Sigmoid colon (tissue), 7 donors: ENCODE results near the gene RAB7B. TPM values are rescaled to one million over a fixed set of nuclear protein-coding genes. Genes with fewer than 3 reads are reported as not detected.

Experiments used
- DNase-seq: peaks from one replicate; pipeline ENCODE4 v3.0.0-alpha.2; 2019
- H3K27ac ChIP-seq, 4 donors: fragments of 200-600 bp; sonication (generic); one replicate each; pipeline ENCODE4 v1.5.1; 2016 to 2019; ENCODE audit warnings: mild to moderate bottlenecking in 1 of 4
- H3K27me3 ChIP-seq, 3 donors: fragments of 200-600 bp; sonication (generic); one replicate each; pipeline ENCODE4 v1.5.1; 2019; ENCODE audit warnings: mild to moderate bottlenecking in 1 of 3
- H3K36me3 ChIP-seq, 4 donors: fragments of 200-600 bp; sonication (generic); one replicate each; pipeline ENCODE4 v1.5.1; 2016 to 2019
- H3K4me1 ChIP-seq, 4 donors: fragments of 200-600 bp; sonication (generic); one replicate each; pipeline ENCODE4 v1.5.1; 2017 to 2019
- H3K4me3 ChIP-seq, 4 donors: fragments of 200-600 bp; sonication (generic); one replicate each; pipeline ENCODE4 v1.5.1; 2017 to 2019; ENCODE audit warnings: mild to moderate bottlenecking in 2 of 4, moderate library complexity in 1 of 4
- H3K9me3 ChIP-seq, 4 donors: fragments of 200-600 bp in 3 of 4; sonication (generic) in 3 of 4; one replicate each; pipeline versions ENCODE4 v1.5.1 to v1.6.1; 2013 to 2019
- CTCF ChIP-seq, 4 experiments: fragments of 450-650 bp in 3 of 4; fragments of 200-600 bp in 1 of 4; IDR thresholded peaks; one replicate each; pipeline ENCODE4 v1.5.1; 2016 to 2019; ENCODE audit warnings: antibody characterized with exemption in 4 of 4, mild to moderate bottlenecking in 3 of 4, moderate library complexity in 2 of 4
- EP300 ChIP-seq, 4 donors: sonication (generic); formaldehyde crosslinking; IDR thresholded peaks; one replicate each; pipeline ENCODE4 v1.6.1; 2017; ENCODE audit warnings: antibody characterized with exemption in 4 of 4
- POLR2A ChIP-seq, 2 donors: fragments of 450-650 bp; IDR thresholded peaks; one replicate each; pipeline ENCODE4 v1.6.1; 2016; ENCODE audit warnings: antibody characterized with exemption in 2 of 2, mild to moderate bottlenecking in 2 of 2, moderate library complexity in 2 of 2
- POLR2AphosphoS5 ChIP-seq, 4 donors: sonication (generic); formaldehyde crosslinking; IDR thresholded peaks; one replicate each; pipeline ENCODE4 v1.6.1; 2017; ENCODE audit warnings: antibody characterized with exemption in 4 of 4
- WGBS, 2 donors: extraction: QIAGEN DNeasy Blood & Tissue Kit; methylation state at CpG; one replicate each; pipeline ENCODE4 v1.1.7; 2013; 5-methylcytosine and 5-hydroxymethylcytosine counted together
- intact Hi-C: fragments of 100-400 bp; cut with DNase I; formaldehyde crosslinking; loops from one replicate; pipeline ENCODE4 v1.15.1; 2023
- polyA plus RNA-seq, 3 donors: library from polyadenylated mRNA; stranded (reverse); fragments of 200-250 nt; gene quantifications; one replicate each; pipeline ENCODE4 v1.2.3, GENCODE V29; 2013
- total RNA-seq, 4 donors: library from RNA; depleted of rRNA; stranded (reverse); fragments of >200 nt; gene quantifications; one replicate each; pipeline ENCODE4 v1.1.0, GENCODE V29; 2016
- donor health status: healthy with polysubstance abuse.
- donor health status: Bipolar disorder and iron deficiency.
- donor health status: healthy.

Gene RAB7B
- total and polyA plus RNA-seq, 7 donors: 0.27 to 5.3 (median 1.8) TPM

DNA sequence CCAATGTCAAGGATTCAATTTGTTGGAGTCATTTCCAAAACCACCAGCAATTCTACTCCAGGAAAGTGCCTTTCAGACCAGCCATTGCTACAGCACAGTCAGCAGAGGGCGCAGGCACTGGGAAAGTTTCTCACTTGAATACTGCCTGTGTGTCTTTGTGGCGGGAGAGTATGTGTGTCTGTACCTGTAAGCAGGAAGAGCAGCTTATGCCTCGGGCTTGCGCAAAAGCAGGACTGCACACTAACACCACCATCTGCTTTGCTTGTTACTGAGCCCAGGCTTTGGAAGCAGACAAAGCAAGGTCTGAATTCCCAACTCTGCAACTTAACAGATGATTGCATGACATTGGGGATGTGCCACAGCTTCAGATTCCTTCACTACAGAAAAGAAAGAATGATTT is 27.5 kb upstream of the RAB7B start:
- no peak overlapping the region for H3K27ac ChIP-seq
- intact Hi-C loops: loop anchor here (1.0 kb wide), 1 partner anchor 76 kb away; no protein-coding TSS in a partner anchor
- H3K4me1 ChIP-seq: no peaks in the 10 kb centered on the region
- H3K9me3 ChIP-seq: no peaks in the 10 kb centered on the region
- no peak overlapping the region for H3K4me3 ChIP-seq
- peaks cover 0 to 5% (median 0%) of the 10 kb centered on the region in 3 donors for H3K27me3 ChIP-seq
- DNase-seq: peak; percentile 73
- 3 to 7% methylated on average over 4 of the region's 4 CpGs for WGBS, 2 donors
- TF ChIP-seq POLR2A (IDR thresholded peaks at IDR 0.05): no peak
- TF ChIP-seq EP300 (IDR thresholded peaks at IDR 0.05): no peak
- TF ChIP-seq POLR2AphosphoS5 (IDR thresholded peaks at IDR 0.05): no peak
- peak in 3 of 4 experiments; percentile 54 to 62 (median 57) for TF ChIP-seq CTCF (IDR thresholded peaks at IDR 0.05)
- H3K36me3 ChIP-seq: no peaks in the 10 kb centered on the region

GRCh38 chr1:206030191-206030590 is 27.0 kb upstream of the RAB7B start:
- peaks cover 0 to 5% (median 0%) of the 10 kb centered on the region in 3 donors for H3K27me3 ChIP-seq
- H3K4me1 ChIP-seq: peaks cover 0 to under 1% (median 0%) of the 10 kb centered on the region in 4 donors
- TF ChIP-seq EP300 (IDR thresholded peaks at IDR 0.05): no peak
- TF ChIP-seq POLR2AphosphoS5 (IDR thresholded peaks at IDR 0.05): no peak
- TF ChIP-seq CTCF (IDR thresholded peaks at IDR 0.05): no peak
- TF ChIP-seq POLR2A (IDR thresholded peaks at IDR 0.05): no peak
- no peak overlapping the region for H3K27ac ChIP-seq
- intact Hi-C loops: loop anchor here (1.0 kb wide), 1 partner anchor 76 kb away; no protein-coding TSS in a partner anchor
- no peak overlapping the region for H3K4me3 ChIP-seq
- no peaks in the 10 kb centered on the region for H3K9me3 ChIP-seq
- WGBS, 2 donors: 58 to 74% methylated on average over 4 of the region's 4 CpGs
- H3K36me3 ChIP-seq: no peaks in the 10 kb centered on the region
- no peak for DNase-seq

GRCh38 chr1:206029484-206029883 is 26.3 kb upstream of the RAB7B start:
- TF ChIP-seq POLR2A (IDR thresholded peaks at IDR 0.05) (no peak), POLR2AphosphoS5 (IDR thresholded peaks at IDR 0.05) (peak in 1 of 4 donors; percentile 16)
- Histone ChIP-seq H3K27ac (no peak overlapping the region), H3K4me1 (peaks cover 0 to 4% (median 0%) of the 10 kb centered on the region in 4 donors), H3K36me3 (no peaks in the 10 kb centered on the region), H3K9me3 (no peaks in the 10 kb centered on the region), H3K4me3 (no peak overlapping the region), H3K27me3 (peaks cover 0 to 5% (median 0%) of the 10 kb centered on the region in 3 donors)
- peak; percentile 73 for DNase-seq
- WGBS, 2 donors: 84% methylated on average over 4 of the region's 4 CpGs
- intact Hi-C loops: no loop called here

DNA sequence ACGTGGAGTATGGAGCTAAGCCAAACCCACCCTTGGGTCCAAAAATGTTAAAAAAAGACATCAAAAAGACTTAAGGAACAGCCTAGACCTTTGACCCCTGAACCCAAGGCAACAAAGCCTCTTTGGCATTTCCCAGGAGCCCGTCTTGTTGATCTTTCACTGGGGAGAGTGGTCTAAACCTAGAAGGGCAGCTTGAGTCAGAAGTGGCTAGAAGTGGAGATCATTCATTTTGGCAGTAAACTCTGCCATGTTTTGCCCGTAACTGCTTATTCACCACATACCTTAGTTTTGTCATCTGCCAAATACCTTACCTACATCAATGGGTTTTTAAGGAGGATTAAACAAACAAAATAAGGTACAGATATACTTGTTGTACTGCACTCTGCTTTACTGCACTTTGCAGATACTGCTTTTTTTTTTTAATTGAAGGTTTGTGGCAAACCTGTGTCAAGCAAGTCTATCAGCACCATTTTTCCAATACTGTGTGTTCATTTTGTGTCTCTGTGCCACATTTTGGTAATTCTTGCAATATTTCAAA is 22.2 kb upstream of the RAB7B start:
- WGBS, 2 donors: 77 to 83% methylated on average over 3 of the region's 3 CpGs
- DNase-seq: no peak
- Histone ChIP-seq H3K4me3 (no peak overlapping the region), H3K9me3 (no peaks in the 10 kb centered on the region), H3K4me1 (peaks cover 0 to 4% (median 0%) of the 10 kb centered on the region in 4 donors), H3K36me3 (no peaks in the 10 kb centered on the region), H3K27ac (no peak overlapping the region), H3K27me3 (peaks cover 0 to 5% (median 0%) of the 10 kb centered on the region in 3 donors)
- no peak for TF ChIP-seq CTCF (IDR thresholded peaks at IDR 0.05)
- no peak for TF ChIP-seq POLR2AphosphoS5 (IDR thresholded peaks at IDR 0.05)
- TF ChIP-seq POLR2A (IDR thresholded peaks at IDR 0.05): no peak
- TF ChIP-seq EP300 (IDR thresholded peaks at IDR 0.05): no peak
- intact Hi-C loops: no loop called here

DNA sequence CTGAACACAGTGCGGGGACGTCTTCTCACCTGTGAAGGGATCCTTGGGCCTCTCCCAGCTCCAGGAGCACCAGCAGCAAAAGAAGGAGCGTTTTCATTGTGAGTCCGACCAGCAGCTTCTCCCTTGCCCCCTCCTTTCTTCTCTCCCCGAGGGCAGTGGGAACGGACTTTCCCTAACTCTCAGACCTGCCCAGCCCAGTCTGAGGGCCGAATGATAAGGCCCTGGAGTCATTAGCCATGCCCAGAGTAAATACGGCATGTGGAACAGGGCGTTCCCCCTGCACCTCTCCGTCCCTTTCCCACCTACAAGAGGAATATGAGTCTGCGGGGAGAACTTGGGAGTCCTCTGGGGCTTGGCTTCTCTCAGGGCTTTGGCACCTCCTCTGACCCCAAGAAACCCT is 20.5 kb upstream of the RAB7B start, which contains the start of gene CTSE:
Gene CTSE (minus strand): TSS at position 201 of the 400 bp plus-strand sequence. CDS start 104 bp downstream, at position 97.
- Histone ChIP-seq H3K4me1 (peaks cover 0 to 4% (median 0%) of the 10 kb centered on the region in 4 donors), H3K27ac (no peak within 1 kb of the TSS), H3K4me3 (no peak within 1 kb of the TSS), H3K9me3 (no peaks in the 10 kb centered on the region), H3K27me3 (no peaks in the 10 kb centered on the region), H3K36me3 (no peaks in the 10 kb centered on the region)
- whole genome bisulfite sequencing, 2 donors: 27 to 75% methylated on average over 11 of the region's 11 CpGs
- intact Hi-C loops: no loop called here
- DNase-seq: no peak
- TF ChIP-seq CTCF (IDR thresholded peaks at IDR 0.05): no peak
- TF ChIP-seq POLR2A (IDR thresholded peaks at IDR 0.05): no peak
- no peak for TF ChIP-seq EP300 (IDR thresholded peaks at IDR 0.05)
- TF ChIP-seq POLR2AphosphoS5 (IDR thresholded peaks at IDR 0.05): no peak
